ENCODE data around the gene MYMX.

GRCh38 chr6:44216677-44217331, at the start of gene MYMX:
- TF ChIP-seq CTCF (IDR thresholded peaks at IDR 0.05) = no peak
- no peak for TF ChIP-seq POLR2A (IDR thresholded peaks at IDR 0.05)
- TF ChIP-seq POLR2AphosphoS5 (IDR thresholded peaks at IDR 0.05) = no peak
